ENCODE data around the gene WDR88.
"Not testable (repeated sequence)": the region's sequence is repeated elsewhere in the genome, so short reads cannot be mapped to it uniquely, and the experiment has no call there.

WDR88 gene

DNA sequence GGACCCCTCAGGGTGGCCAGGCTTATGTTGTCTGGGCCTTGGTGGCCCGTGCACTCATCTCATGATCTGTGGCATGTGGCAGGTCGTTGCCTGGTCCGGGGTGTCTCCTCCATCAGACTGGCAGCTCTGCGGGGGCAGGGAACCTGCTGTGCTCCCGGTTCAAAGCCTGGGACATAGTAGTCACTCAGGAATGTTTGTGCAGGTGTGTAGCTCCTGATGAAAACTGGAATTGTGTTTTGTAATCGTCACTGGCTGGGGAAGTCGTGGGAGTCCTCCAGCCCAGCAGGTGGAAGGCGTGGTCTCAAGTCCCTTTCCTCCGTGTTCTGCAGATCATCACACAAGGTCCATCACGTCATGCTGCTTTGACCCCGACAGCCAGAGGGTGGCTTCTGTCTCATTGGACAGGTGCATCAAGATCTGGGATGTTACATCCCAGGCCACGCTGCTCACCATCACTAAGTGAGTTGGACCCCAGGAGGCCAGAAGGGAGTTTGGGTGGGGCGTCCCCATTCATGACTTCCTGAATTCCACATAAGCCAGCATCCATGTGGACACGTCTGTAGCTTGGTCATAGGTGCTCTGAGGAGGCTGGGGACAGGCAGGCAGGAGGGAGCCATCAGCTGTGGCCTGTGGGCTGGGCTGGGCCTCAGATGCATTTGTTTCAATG lies 19.1 kb downstream of the WDR88 start:
- H3K4me1 ChIP-seq: no peaks in the 10 kb centered on the region
- no peaks in the 10 kb centered on the region for H3K27me3 ChIP-seq
- TF ChIP-seq, protein P1, sequence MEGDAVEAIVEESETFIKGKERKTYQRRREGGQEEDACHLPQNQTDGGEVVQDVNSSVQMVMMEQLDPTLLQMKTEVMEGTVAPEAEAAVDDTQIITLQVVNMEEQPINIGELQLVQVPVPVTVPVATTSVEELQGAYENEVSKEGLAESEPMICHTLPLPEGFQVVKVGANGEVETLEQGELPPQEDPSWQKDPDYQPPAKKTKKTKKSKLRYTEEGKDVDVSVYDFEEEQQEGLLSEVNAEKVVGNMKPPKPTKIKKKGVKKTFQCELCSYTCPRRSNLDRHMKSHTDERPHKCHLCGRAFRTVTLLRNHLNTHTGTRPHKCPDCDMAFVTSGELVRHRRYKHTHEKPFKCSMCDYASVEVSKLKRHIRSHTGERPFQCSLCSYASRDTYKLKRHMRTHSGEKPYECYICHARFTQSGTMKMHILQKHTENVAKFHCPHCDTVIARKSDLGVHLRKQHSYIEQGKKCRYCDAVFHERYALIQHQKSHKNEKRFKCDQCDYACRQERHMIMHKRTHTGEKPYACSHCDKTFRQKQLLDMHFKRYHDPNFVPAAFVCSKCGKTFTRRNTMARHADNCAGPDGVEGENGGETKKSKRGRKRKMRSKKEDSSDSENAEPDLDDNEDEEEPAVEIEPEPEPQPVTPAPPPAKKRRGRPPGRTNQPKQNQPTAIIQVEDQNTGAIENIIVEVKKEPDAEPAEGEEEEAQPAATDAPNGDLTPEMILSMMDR (IDR thresholded peaks at IDR 0.05; ENCODE audit: low read depth, low read length): no peak
- no peaks in the 10 kb centered on the region for H3K9me3 ChIP-seq
- H3K4me3 ChIP-seq (ENCODE audit: low read depth, low read length): no peak overlapping the region
- no peaks in the 10 kb centered on the region for H3K36me3 ChIP-seq
- DNase-seq: no peak

DNA sequence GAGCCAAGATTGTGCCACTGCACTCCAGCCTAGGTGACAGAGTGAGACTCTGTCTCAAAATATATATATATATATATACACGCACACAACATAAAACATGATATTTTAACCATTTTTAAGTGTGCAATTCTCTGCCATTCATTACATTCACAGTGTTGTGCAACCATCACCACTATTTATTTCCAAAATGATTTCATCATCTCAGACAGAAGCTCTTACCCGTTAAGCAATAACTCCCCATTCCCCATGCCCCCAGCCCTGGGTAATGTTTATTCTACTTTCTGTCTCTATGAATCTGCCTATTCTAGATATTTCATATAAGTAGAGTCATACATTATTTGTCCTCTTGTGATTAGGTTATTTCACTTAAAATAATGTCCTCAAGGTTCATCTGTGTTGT lies 20.3 kb downstream of the WDR88 start:
- Histone ChIP-seq H3K27me3 (no peaks in the 10 kb centered on the region), H3K9me3 (no peaks in the 10 kb centered on the region), H3K4me3 (ENCODE audit: low read depth, low read length) (no peak overlapping the region), H3K36me3 (no peaks in the 10 kb centered on the region), H3K4me1 (no peaks in the 10 kb centered on the region)
- TF ChIP-seq, protein P1 (IDR thresholded peaks at IDR 0.05; ENCODE audit: low read depth, low read length): no peak
- DNase-seq: no peak

DNA sequence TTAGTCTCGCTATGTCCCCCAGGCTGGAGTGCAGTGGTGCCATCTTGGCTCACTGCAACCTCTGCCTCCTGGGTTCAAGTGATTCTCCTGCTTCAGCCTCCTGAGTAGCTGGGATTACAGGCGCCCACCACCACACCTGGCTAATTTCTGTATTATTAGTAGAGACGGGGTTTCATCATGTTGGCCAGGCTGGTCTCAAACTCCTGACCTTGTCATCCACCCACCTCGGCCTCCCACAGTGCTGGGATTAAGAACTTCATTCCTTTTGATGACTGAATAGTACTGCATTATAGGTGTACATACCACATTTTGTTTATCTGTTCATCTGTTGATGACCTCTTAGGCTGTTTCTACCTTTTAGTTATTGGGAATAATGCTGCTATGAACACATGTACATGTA lies 20.7 kb downstream of the WDR88 start:
- H3K9me3 ChIP-seq; H3K4me3 ChIP-seq (ENCODE audit: low read depth, low read length); DNase-seq; H3K36me3 ChIP-seq; H3K4me1 ChIP-seq; H3K27me3 ChIP-seq: not testable (repeated sequence)

DNA sequence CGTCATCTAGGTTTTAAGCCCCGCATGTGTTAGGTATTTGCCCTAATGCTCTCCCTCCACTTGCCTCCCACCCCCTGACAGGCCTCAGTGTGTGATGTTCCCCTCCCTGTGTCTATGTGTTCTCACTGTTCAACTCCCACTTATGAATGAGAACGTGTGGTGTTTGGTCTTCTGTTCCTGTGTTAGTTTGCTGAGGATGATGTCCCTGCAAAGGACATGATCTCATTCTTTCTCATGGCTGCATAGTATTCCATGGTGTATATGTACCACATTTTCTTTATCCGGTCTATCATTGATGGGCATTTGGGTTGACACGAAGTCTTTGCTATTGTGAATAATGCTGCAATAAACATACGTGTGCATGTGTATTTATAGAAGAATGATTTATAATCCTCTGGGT lies 22.4 kb downstream of the WDR88 start:
- not testable (repeated sequence) for H3K27me3 ChIP-seq; H3K9me3 ChIP-seq; H3K36me3 ChIP-seq; DNase-seq; H3K4me1 ChIP-seq; H3K4me3 ChIP-seq (ENCODE audit: low read depth, low read length)

DNA sequence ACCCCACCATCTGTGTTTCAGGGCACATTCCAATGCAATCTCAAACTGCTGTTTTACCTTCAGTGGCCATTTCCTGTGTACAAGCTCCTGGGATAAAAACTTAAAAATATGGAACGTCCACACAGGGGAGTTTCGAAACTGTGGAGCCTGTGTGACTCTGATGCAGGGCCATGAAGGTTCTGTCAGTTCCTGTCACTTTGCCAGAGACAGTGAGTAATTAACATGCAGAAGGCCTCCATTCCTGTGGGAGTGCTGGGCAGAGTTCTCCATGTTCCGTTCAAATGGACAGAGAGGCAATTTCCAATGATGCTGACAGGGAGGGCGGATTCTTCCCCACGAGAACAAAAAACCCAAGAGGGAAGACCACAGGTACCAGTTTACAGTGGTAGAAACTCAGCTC lies 24.4 kb downstream of the WDR88 start:
- no peaks in the 10 kb centered on the region for H3K9me3 ChIP-seq
- no peak for DNase-seq
- H3K36me3 ChIP-seq: no peaks in the 10 kb centered on the region
- TF ChIP-seq, protein P1 (IDR thresholded peaks at IDR 0.05; ENCODE audit: low read depth, low read length): no peak
- no peak overlapping the region for H3K4me3 ChIP-seq (ENCODE audit: low read depth, low read length)
- no peaks in the 10 kb centered on the region for H3K4me1 ChIP-seq
- H3K27me3 ChIP-seq: no peaks in the 10 kb centered on the region

DNA sequence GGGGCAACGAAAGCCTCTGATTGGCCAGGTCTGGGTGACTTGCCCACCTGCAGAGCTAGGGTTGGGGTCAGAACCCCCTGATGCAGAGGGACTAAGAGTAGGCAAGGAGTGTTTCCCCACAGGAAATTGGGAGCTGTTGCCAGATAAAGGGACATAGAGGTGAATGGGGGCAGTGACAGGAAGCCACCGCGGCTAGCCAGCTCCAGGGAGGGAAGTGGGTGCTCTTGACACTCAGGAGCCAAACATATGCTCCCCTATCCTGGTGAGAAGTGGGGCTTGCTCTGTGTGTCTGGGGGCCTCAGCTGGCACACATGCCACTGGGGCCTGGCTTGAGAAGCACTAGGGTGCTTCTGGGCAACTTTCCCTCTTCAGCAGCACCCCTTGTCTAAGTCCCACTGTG lies 26.0 kb downstream of the WDR88 start:
- Histone ChIP-seq H3K9me3 (no peaks in the 10 kb centered on the region), H3K4me3 (ENCODE audit: low read depth, low read length) (no peak overlapping the region), H3K4me1 (no peaks in the 10 kb centered on the region), H3K36me3 (no peaks in the 10 kb centered on the region), H3K27me3 (no peaks in the 10 kb centered on the region)
- TF ChIP-seq, protein P1 (IDR thresholded peaks at IDR 0.05; ENCODE audit: low read depth, low read length): no peak
- no peak for DNase-seq

DNA sequence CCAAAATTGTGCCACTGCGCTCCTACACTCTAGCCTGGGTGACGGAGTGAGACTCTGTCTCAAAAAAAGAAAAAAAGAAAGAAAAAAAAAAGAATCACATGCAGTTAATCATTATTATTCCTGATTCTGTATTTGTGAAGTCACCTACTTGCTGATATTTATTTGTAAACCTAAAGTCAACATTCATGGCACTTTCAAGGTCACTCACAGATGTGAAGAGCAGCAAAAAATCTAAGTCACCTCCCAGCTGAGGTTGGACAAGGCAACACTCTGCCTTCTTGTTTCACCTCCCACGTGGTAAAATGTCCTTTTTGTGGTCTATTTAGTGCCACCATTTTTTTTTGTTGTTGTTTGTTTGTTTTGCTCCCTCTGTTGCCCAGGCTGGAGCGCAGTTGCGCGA lies 26.5 kb downstream of the WDR88 start:
- no peaks in the 10 kb centered on the region for H3K4me1 ChIP-seq
- no peaks in the 10 kb centered on the region for H3K9me3 ChIP-seq
- no peaks in the 10 kb centered on the region for H3K36me3 ChIP-seq
- no peak for DNase-seq
- TF ChIP-seq, protein P1 (IDR thresholded peaks at IDR 0.05; ENCODE audit: low read depth, low read length): no peak
- H3K4me3 ChIP-seq (ENCODE audit: low read depth, low read length): no peak overlapping the region
- no peaks in the 10 kb centered on the region for H3K27me3 ChIP-seq

Measured in BE2C (cell line).